ENCODE data around the gene B3GNT2. TPM values are rescaled to one million over a fixed set of nuclear protein-coding genes. Genes with fewer than 3 reads are reported as not detected.
A peak's percentile ranks its signal among the peaks of the same experiment; 100 is the strongest.

Gene B3GNT2
- total and polyA plus RNA-seq, 2 donors from 2014 or later: 17.5 to 35.0 TPM

- intact Hi-C loops (cut with DNase I): no loop called here
- no peaks in the 10 kb centered on the region for H3K27me3 ChIP-seq (ENCODE audit: control insufficient read depth, insufficient read depth, low read length)
- no peaks in the 10 kb centered on the region for H3K9me3 ChIP-seq (ENCODE audit: control insufficient read depth in 2 of 3, insufficient read depth in 1 of 3, low read length in 3 of 3)
- H3K36me3 ChIP-seq (ENCODE audit: control insufficient read depth in 2 of 3, insufficient read depth in 3 of 3, low read length in 3 of 3): no peaks in the 10 kb centered on the region
- H3K4me1 ChIP-seq (ENCODE audit: control insufficient read depth in 2 of 3, insufficient read depth in 2 of 3, low read depth in 1 of 3, low read length in 3 of 3): peaks cover 0 to 50% (median 34%) of the 10 kb centered on the region in 3 donors
- TF ChIP-seq CTCF (IDR thresholded peaks at IDR 0.05; ENCODE audit: borderline replicate concordance, extremely low read depth, insufficient read depth): no peak
- no peak overlapping the region for H3K4me3 ChIP-seq (ENCODE audit: low read length in 3 of 3)
- no peak overlapping the region for H3K27ac ChIP-seq (ENCODE audit: low read depth in 2 of 2, low read length in 2 of 2)
- FAIRE-seq: no peak
- H3K9ac ChIP-seq (ENCODE audit: low read length in 3 of 3): peak overlapping the region in 1 of 3 donors; percentile 23
- no peak for DNase-seq
Measured at GRCh38 chr2:62207491-62207890, 11.6 kb downstream of the B3GNT2 start.

GRCh38 chr2:62208074-62208757 lies 12.3 kb downstream of the B3GNT2 start:
- intact Hi-C loops (cut with DNase I): no loop called here
- no peaks in the 10 kb centered on the region for H3K36me3 ChIP-seq (ENCODE audit: control insufficient read depth in 2 of 3, insufficient read depth in 3 of 3, low read length in 3 of 3)

GRCh38 chr2:62208758-62209114 lies 12.8 kb downstream of the B3GNT2 start:
- Histone ChIP-seq H3K27me3 (ENCODE audit: control insufficient read depth, insufficient read depth, low read length) (no peaks in the 10 kb centered on the region), H3K36me3 (ENCODE audit: control insufficient read depth in 2 of 3, insufficient read depth in 3 of 3, low read length in 3 of 3) (no peaks in the 10 kb centered on the region), H3K9ac (ENCODE audit: low read length in 3 of 3) (peak overlapping the region in 1 of 3 donors; percentile 23), H3K4me1 (ENCODE audit: control insufficient read depth in 2 of 3, insufficient read depth in 2 of 3, low read depth in 1 of 3, low read length in 3 of 3) (peaks cover 0 to 49% (median 35%) of the 10 kb centered on the region in 3 donors), H3K4me3 (ENCODE audit: low read length in 3 of 3) (no peak overlapping the region), H3K9me3 (ENCODE audit: control insufficient read depth in 2 of 3, insufficient read depth in 1 of 3, low read length in 3 of 3) (no peaks in the 10 kb centered on the region), H3K27ac (ENCODE audit: low read depth in 2 of 2, low read length in 2 of 2) (peak overlapping the region; percentile 38 to 47)
- intact Hi-C loops (cut with DNase I): no loop called here
- FAIRE-seq (no peak), DNase-seq (no peak)
- TF ChIP-seq CTCF (IDR thresholded peaks at IDR 0.05; ENCODE audit: borderline replicate concordance, extremely low read depth, insufficient read depth): no peak

More at GRCh38 chr2:62208074-62208757, 12.3 kb downstream of the B3GNT2 start:
- Histone ChIP-seq H3K4me1 (ENCODE audit: control insufficient read depth in 2 of 3, insufficient read depth in 2 of 3, low read depth in 1 of 3, low read length in 3 of 3) (peaks cover 0 to 48% (median 37%) of the 10 kb centered on the region in 3 donors), H3K9me3 (ENCODE audit: control insufficient read depth in 2 of 3, insufficient read depth in 1 of 3, low read length in 3 of 3) (no peaks in the 10 kb centered on the region), H3K27me3 (ENCODE audit: control insufficient read depth, insufficient read depth, low read length) (no peaks in the 10 kb centered on the region), H3K27ac (ENCODE audit: low read depth in 2 of 2, low read length in 2 of 2) (peak overlapping the region; percentile 38 to 47), H3K4me3 (ENCODE audit: low read length in 3 of 3) (no peak overlapping the region), H3K9ac (ENCODE audit: low read length in 3 of 3) (no peak overlapping the region)
- DNase-seq: no peak
- FAIRE-seq: no peak
- no peak for TF ChIP-seq CTCF (IDR thresholded peaks at IDR 0.05; ENCODE audit: borderline replicate concordance, extremely low read depth, insufficient read depth)

Measured in kidney (tissue), 14 donors.